ENCODE measurements around the gene CCL28.

DNA sequence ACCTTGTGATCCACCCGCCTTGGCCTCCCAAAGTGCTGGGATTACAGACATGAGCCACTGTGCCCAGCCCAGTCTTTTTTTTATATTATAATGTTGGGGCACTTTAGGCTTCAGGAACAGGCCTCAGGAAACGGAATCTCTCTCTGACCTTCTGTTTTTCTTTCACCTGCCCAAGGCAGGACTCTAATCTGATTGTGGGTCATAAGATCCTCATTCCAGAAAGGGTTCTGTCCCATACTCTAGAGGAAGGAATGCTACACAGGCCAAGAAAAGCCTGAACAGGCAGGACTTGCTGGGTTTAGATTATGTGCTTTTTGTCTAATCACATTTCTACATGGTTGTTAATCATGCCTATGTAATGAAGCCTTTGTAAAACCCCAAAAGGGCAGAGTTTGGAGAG is 1.8 kb upstream of the CCL28 start:
- TF ChIP-seq, protein P1, sequence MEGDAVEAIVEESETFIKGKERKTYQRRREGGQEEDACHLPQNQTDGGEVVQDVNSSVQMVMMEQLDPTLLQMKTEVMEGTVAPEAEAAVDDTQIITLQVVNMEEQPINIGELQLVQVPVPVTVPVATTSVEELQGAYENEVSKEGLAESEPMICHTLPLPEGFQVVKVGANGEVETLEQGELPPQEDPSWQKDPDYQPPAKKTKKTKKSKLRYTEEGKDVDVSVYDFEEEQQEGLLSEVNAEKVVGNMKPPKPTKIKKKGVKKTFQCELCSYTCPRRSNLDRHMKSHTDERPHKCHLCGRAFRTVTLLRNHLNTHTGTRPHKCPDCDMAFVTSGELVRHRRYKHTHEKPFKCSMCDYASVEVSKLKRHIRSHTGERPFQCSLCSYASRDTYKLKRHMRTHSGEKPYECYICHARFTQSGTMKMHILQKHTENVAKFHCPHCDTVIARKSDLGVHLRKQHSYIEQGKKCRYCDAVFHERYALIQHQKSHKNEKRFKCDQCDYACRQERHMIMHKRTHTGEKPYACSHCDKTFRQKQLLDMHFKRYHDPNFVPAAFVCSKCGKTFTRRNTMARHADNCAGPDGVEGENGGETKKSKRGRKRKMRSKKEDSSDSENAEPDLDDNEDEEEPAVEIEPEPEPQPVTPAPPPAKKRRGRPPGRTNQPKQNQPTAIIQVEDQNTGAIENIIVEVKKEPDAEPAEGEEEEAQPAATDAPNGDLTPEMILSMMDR (IDR thresholded peaks at IDR 0.05), result no peak
- no peak for TF ChIP-seq POLR2AphosphoS5 (IDR thresholded peaks at IDR 0.05)

Measured in prostate gland (tissue), 2 donors.